Measurements from ENCODE around the gene PCDHGB2. TPM values are rescaled to one million over a fixed set of nuclear protein-coding genes. Genes with fewer than 3 reads are reported as not detected.
"Not testable (repeated sequence)": the region's sequence is repeated elsewhere in the genome, so short reads cannot be mapped to it uniquely, and the experiment has no call there.

The PCDHGB2 gene
- total RNA-seq, 1 experiment from 2014 or later = 2.5 TPM

GRCh38 chr5:141393267-141393666, 33.5 kb downstream of the PCDHGB2 start:
- H3K9me3 ChIP-seq = peaks cover 9% of the 10 kb centered on the region
- no peaks in the 10 kb centered on the region for H3K27me3 ChIP-seq
- H3K4me3 ChIP-seq = no peak overlapping the region
- DNase-seq = no peak
- no peaks in the 10 kb centered on the region for H3K36me3 ChIP-seq

- not testable (repeated sequence) for H3K27me3 ChIP-seq, H3K4me3 ChIP-seq, H3K36me3 ChIP-seq, DNase-seq
- peaks cover 12% of the 10 kb centered on the region for H3K9me3 ChIP-seq
Measured at GRCh38 chr5:141394401-141395187, 34.8 kb downstream of the PCDHGB2 start.

GRCh38 chr5:141397756-141398551, 38.2 kb downstream of the PCDHGB2 start, which contains the start of gene PCDHGB5:
Gene PCDHGB5 (plus strand): TSS chr5:141397947. CDS start chr5:141398128, 181 bp downstream.
- not testable (repeated sequence) for H3K4me3 ChIP-seq, H3K27me3 ChIP-seq, H3K9me3 ChIP-seq, H3K36me3 ChIP-seq, DNase-seq

GRCh38 chr5:141398608-141399007, 38.8 kb downstream of the PCDHGB2 start:
- no peaks in the 10 kb centered on the region for H3K27me3 ChIP-seq
- no peak for DNase-seq
- H3K36me3 ChIP-seq = no peaks in the 10 kb centered on the region
- H3K4me3 ChIP-seq = no peak overlapping the region
- peaks cover 9% of the 10 kb centered on the region for H3K9me3 ChIP-seq

- no peaks in the 10 kb centered on the region for H3K27me3 ChIP-seq
- no peak for DNase-seq
- H3K4me3 ChIP-seq = no peak overlapping the region
- no peaks in the 10 kb centered on the region for H3K36me3 ChIP-seq
- peaks cover 9% of the 10 kb centered on the region for H3K9me3 ChIP-seq
Measured at GRCh38 chr5:141399555-141400258, 39.9 kb downstream of the PCDHGB2 start.

- Histone ChIP-seq H3K9me3 (peaks cover 6% of the 10 kb centered on the region), H3K27me3 (peaks cover 2% of the 10 kb centered on the region; the same call in 1 of the 2 replicates), H3K36me3 (no peaks in the 10 kb centered on the region), H3K4me3 (no peak within 1 kb of the TSS)
- DNase-seq = no peak
Measured at GRCh38 chr5:141402553-141403243, 42.9 kb downstream of the PCDHGB2 start, which contains the start of gene PCDHGA9. Gene PCDHGA9 (plus strand): TSS chr5:141402778. CDS start chr5:141402953, 175 bp downstream.

- peaks cover 2% of the 10 kb centered on the region; the same call in 1 of the 2 replicates for H3K27me3 ChIP-seq
- H3K9me3 ChIP-seq = peaks cover 6% of the 10 kb centered on the region
- no peak for DNase-seq
- H3K4me3 ChIP-seq = no peak overlapping the region
- no peaks in the 10 kb centered on the region for H3K36me3 ChIP-seq
Measured at GRCh38 chr5:141403387-141403786, 43.6 kb downstream of the PCDHGB2 start.

GRCh38 chr5:141407790-141408505, 48.2 kb downstream of the PCDHGB2 start, which contains the start of gene PCDHGB6:
Gene PCDHGB6 (plus strand): TSS chr5:141408021. CDS start chr5:141408203, 182 bp downstream.
- not testable (repeated sequence) for H3K9me3 ChIP-seq, H3K36me3 ChIP-seq, H3K4me3 ChIP-seq, DNase-seq, H3K27me3 ChIP-seq

GRCh38 chr5:141409598-141410306, 50.0 kb downstream of the PCDHGB2 start:
- Histone ChIP-seq H3K27me3 (peaks cover 2% of the 10 kb centered on the region; the same call in 1 of the 2 replicates), H3K4me3 (no peak overlapping the region), H3K36me3 (no peaks in the 10 kb centered on the region), H3K9me3 (no peaks in the 10 kb centered on the region; the same call in 1 of the 2 replicates)
- no peak for DNase-seq

GRCh38 chr5:141411575-141411974, 51.8 kb downstream of the PCDHGB2 start:
- no peak for DNase-seq
- Histone ChIP-seq H3K4me3 (no peak overlapping the region), H3K9me3 (peaks cover 3% of the 10 kb centered on the region; the same call in 1 of the 2 replicates), H3K36me3 (no peaks in the 10 kb centered on the region), H3K27me3 (peaks cover 2% of the 10 kb centered on the region; the same call in 1 of the 2 replicates)

Other genes starting within 250 kb of the PCDHGB2 start
- not detected in 2 replicates for gene PCDHB4, start 238.2 kb upstream of the PCDHGB2 start, total RNA-seq (2014; rRNA removed; shearing (Covaris generic); ENCODE audit: low replicate concordance)
- 2.3 TPM in 1 of 2 replicates, not detected in the other for gene PCDHB5, start 224.8 kb upstream of the PCDHGB2 start, total RNA-seq (2014; rRNA removed; shearing (Covaris generic); ENCODE audit: low replicate concordance)
- gene PCDHB6, start 209.9 kb upstream of the PCDHGB2 start, total RNA-seq (2014; rRNA removed; shearing (Covaris generic); ENCODE audit: low replicate concordance) = 0.10 TPM in 1 of 2 replicates, not detected in the other
- 0.46 TPM in 1 of 2 replicates, not detected in the other for gene PCDHB7, start 187.3 kb upstream of the PCDHGB2 start, total RNA-seq (2014; rRNA removed; shearing (Covaris generic); ENCODE audit: low replicate concordance)
- not detected in 2 replicates for gene PCDHB8, start 182.2 kb upstream of the PCDHGB2 start, total RNA-seq (2014; rRNA removed; shearing (Covaris generic); ENCODE audit: low replicate concordance)
- gene PCDHB16, start 177.6 kb upstream of the PCDHGB2 start, total RNA-seq (2014; rRNA removed; shearing (Covaris generic); ENCODE audit: low replicate concordance) = 0.10 and 1.2 TPM in 2 replicates
- 1.9 TPM in 1 of 2 replicates, not detected in the other for gene PCDHB9, start 172.8 kb upstream of the PCDHGB2 start, total RNA-seq (2014; rRNA removed; shearing (Covaris generic); ENCODE audit: low replicate concordance)
- 0.10 TPM in 1 of 2 replicates, not detected in the other for gene PCDHB10, start 167.6 kb upstream of the PCDHGB2 start, total RNA-seq (2014; rRNA removed; shearing (Covaris generic); ENCODE audit: low replicate concordance)
- 1.0 TPM in 1 of 2 replicates, not detected in the other for gene PCDHB11, start 160.4 kb upstream of the PCDHGB2 start, total RNA-seq (2014; rRNA removed; shearing (Covaris generic); ENCODE audit: low replicate concordance)
- 0.16 TPM in 1 of 2 replicates, not detected in the other for gene PCDHB12, start 151.3 kb upstream of the PCDHGB2 start, total RNA-seq (2014; rRNA removed; shearing (Covaris generic); ENCODE audit: low replicate concordance)
- 0.40 TPM in 1 of 2 replicates, not detected in the other for gene PCDHB13, start 146.1 kb upstream of the PCDHGB2 start, total RNA-seq (2014; rRNA removed; shearing (Covaris generic); ENCODE audit: low replicate concordance)
- 0.74 and 3.8 TPM in 2 replicates for gene PCDHB14, start 136.7 kb upstream of the PCDHGB2 start, total RNA-seq (2014; rRNA removed; shearing (Covaris generic); ENCODE audit: low replicate concordance)
- 0.07 and 2.0 TPM in 2 replicates for gene PCDHB15, start 114.6 kb upstream of the PCDHGB2 start, total RNA-seq (2014; rRNA removed; shearing (Covaris generic); ENCODE audit: low replicate concordance)
- not detected in 2 replicates for gene SLC25A2, start 55.9 kb upstream of the PCDHGB2 start, total RNA-seq (2014; rRNA removed; shearing (Covaris generic); ENCODE audit: low replicate concordance)
- gene TAF7, start 39.2 kb upstream of the PCDHGB2 start, total RNA-seq (2014; rRNA removed; shearing (Covaris generic); ENCODE audit: low replicate concordance) = 183 and 217 TPM in 2 replicates
- 0.42 and 0.56 TPM in 2 replicates for gene PCDHGA1, start 29.5 kb upstream of the PCDHGB2 start, total RNA-seq (2014; rRNA removed; shearing (Covaris generic); ENCODE audit: low replicate concordance)
- not detected in 2 replicates for gene PCDHGA2, start 21.2 kb upstream of the PCDHGB2 start, total RNA-seq (2014; rRNA removed; shearing (Covaris generic); ENCODE audit: low replicate concordance)
- gene PCDHGA3, start 16.2 kb upstream of the PCDHGB2 start, total RNA-seq (2014; rRNA removed; shearing (Covaris generic); ENCODE audit: low replicate concordance) = not detected in 2 replicates
- 0.59 and 1.3 TPM in 2 replicates for gene PCDHGB1, start 9.9 kb upstream of the PCDHGB2 start, total RNA-seq (2014; rRNA removed; shearing (Covaris generic); ENCODE audit: low replicate concordance)
- gene PCDHGA4, start 5.0 kb upstream of the PCDHGB2 start, total RNA-seq (2014; rRNA removed; shearing (Covaris generic); ENCODE audit: low replicate concordance) = 0.23 and 0.44 TPM in 2 replicates
- not detected in 2 replicates for gene PCDHGA5, start 4.2 kb downstream of the PCDHGB2 start, total RNA-seq (2014; rRNA removed; shearing (Covaris generic); ENCODE audit: low replicate concordance)
- 0.81 TPM in 1 of 2 replicates, not detected in the other for gene PCDHGB3, start 10.2 kb downstream of the PCDHGB2 start, total RNA-seq (2014; rRNA removed; shearing (Covaris generic); ENCODE audit: low replicate concordance)
- gene PCDHGA6, start 13.9 kb downstream of the PCDHGB2 start, total RNA-seq (2014; rRNA removed; shearing (Covaris generic); ENCODE audit: low replicate concordance) = 0.20 and 2.3 TPM in 2 replicates
- gene PCDHGA7, start 22.7 kb downstream of the PCDHGB2 start, total RNA-seq (2014; rRNA removed; shearing (Covaris generic); ENCODE audit: low replicate concordance) = 0.07 and 0.67 TPM in 2 replicates
- gene PCDHGB4, start 27.7 kb downstream of the PCDHGB2 start, total RNA-seq (2014; rRNA removed; shearing (Covaris generic); ENCODE audit: low replicate concordance) = 0.17 and 0.26 TPM in 2 replicates
- gene PCDHGA8, start 32.6 kb downstream of the PCDHGB2 start, total RNA-seq (2014; rRNA removed; shearing (Covaris generic); ENCODE audit: low replicate concordance) = 0.03 and 0.59 TPM in 2 replicates
- 0.53 TPM in 1 of 2 replicates, not detected in the other for gene PCDHGB5, start 38.0 kb downstream of the PCDHGB2 start, total RNA-seq (2014; rRNA removed; shearing (Covaris generic); ENCODE audit: low replicate concordance)
- gene PCDHGA9, start 42.8 kb downstream of the PCDHGB2 start, total RNA-seq (2014; rRNA removed; shearing (Covaris generic); ENCODE audit: low replicate concordance) = not detected in 2 replicates
- gene PCDHGB6, start 48.0 kb downstream of the PCDHGB2 start, total RNA-seq (2014; rRNA removed; shearing (Covaris generic); ENCODE audit: low replicate concordance) = not detected in 2 replicates
- gene PCDHGA10, start 53.0 kb downstream of the PCDHGB2 start, total RNA-seq (2014; rRNA removed; shearing (Covaris generic); ENCODE audit: low replicate concordance) = 1.0 and 1.2 TPM in 2 replicates
- gene PCDHGB7, start 57.7 kb downstream of the PCDHGB2 start, total RNA-seq (2014; rRNA removed; shearing (Covaris generic); ENCODE audit: low replicate concordance) = 0.10 TPM in 1 of 2 replicates, not detected in the other
- not detected in 2 replicates for gene PCDHGA11, start 61.1 kb downstream of the PCDHGB2 start, total RNA-seq (2014; rRNA removed; shearing (Covaris generic); ENCODE audit: low replicate concordance)
- gene PCDHGA12, start 70.5 kb downstream of the PCDHGB2 start, total RNA-seq (2014; rRNA removed; shearing (Covaris generic); ENCODE audit: low replicate concordance) = not detected in 2 replicates
- gene PCDHGC3, start 116.0 kb downstream of the PCDHGB2 start, total RNA-seq (2014; rRNA removed; shearing (Covaris generic); ENCODE audit: low replicate concordance) = 42.3 and 49.8 TPM in 2 replicates
- not detected in 2 replicates for gene PCDHGC4, start 125.0 kb downstream of the PCDHGB2 start, total RNA-seq (2014; rRNA removed; shearing (Covaris generic); ENCODE audit: low replicate concordance)
- gene PCDHGC5, start 129.1 kb downstream of the PCDHGB2 start, total RNA-seq (2014; rRNA removed; shearing (Covaris generic); ENCODE audit: low replicate concordance) = 0.46 TPM in 1 of 2 replicates, not detected in the other

Data from MG63 (cell line).